ENCODE results near the gene SLC2A10.
A peak's percentile ranks its signal among the peaks of the same experiment; 100 is the strongest.

The SLC2A10 gene

GRCh38 chr20:46703435-46703834, 6.0 kb upstream of the SLC2A10 start:
- DNase-seq (ENCODE audit: low read depth in 2 of 2), result no peak

GRCh38 chr20:46704714-46705377, 4.6 kb upstream of the SLC2A10 start:
- DNase-seq (ENCODE audit: low read depth in 2 of 2), result no peak

GRCh38 chr20:46705378-46705729, 4.1 kb upstream of the SLC2A10 start:
- no peak for DNase-seq (ENCODE audit: low read depth in 2 of 2)

DNA sequence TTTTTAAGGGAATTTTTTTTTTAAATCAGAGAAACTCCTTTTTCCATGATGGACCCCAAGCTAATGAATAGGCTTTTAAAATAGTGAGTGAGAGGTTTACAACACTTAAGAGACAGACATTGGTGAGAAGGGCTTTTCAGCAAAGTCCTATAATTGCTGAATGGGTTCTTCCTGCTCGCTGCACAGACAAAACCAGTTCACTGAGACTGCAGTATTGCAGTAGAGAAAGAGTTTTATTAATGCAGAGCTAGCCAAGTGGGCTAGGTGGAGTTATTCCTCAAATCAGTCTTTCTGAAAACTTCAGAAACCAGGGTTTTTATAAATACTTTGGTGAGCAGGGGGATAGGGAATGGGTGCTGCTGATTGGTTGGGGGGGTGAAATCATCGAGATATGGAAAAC, 3.2 kb upstream of the SLC2A10 start:
- DNase-seq (ENCODE audit: low read depth in 2 of 2), result no peak

- DNase-seq (ENCODE audit: low read depth in 2 of 2), result no peak
Measured at GRCh38 chr20:46708172-46708860, 1.1 kb upstream of the SLC2A10 start.

DNA sequence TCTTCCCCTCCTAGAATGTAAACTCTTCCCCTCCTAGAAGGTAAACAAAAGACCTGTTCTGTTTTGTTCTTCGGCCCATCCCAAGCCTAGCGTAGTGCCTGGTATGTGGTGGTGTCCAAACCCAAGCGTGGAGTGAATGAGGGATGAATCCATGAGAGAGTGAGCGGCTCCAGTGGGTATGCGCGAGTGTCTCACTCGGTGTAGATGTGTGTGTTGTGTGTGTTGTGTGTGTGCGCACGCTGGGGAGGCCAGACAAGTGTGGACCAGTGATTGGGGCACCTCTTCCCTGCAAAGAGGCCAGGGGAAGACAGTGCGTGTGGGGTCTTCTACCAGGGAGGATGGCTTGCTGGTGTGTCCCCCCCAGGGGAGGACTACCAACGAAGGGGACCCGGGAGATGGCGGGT, 392 bp upstream of the SLC2A10 start:
- no peak for DNase-seq (ENCODE audit: low read depth in 2 of 2)

- no peak for DNase-seq (ENCODE audit: low read depth in 2 of 2)
Measured at GRCh38 chr20:46710153-46710913, 884 bp downstream of the SLC2A10 start.

DNA sequence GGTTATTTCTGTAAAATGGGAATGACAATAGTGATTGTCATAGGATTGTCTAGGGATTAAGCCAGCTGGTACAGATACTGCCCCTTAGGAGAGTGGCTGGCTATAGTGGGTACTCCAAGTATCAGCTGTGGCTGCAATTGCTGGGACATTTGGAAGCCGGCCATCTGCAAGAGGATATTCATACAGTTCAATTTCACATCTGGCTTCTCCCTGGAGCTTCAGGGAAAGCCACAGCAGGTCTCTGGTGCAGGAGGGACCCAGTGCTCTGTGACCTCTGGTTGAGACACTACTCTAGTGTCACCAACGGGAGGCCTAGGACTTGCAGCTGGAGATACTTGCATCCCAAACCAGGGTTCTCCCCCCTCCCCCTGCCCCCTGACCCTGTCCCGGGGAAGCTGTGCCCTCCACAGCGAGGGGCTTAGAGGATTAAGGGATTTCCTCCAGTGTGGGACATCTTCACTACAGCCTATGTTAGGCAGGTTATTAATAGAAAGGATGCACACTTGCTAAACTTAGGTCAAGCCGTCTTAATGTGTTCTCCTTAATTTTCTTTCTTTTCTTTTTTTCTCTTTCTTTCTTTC, 2.7 kb downstream of the SLC2A10 start:
- no peak for DNase-seq (ENCODE audit: low read depth in 2 of 2)

- DNase-seq (ENCODE audit: low read depth in 2 of 2), result no peak
Measured at GRCh38 chr20:46713957-46714834, 4.7 kb downstream of the SLC2A10 start.

DNA sequence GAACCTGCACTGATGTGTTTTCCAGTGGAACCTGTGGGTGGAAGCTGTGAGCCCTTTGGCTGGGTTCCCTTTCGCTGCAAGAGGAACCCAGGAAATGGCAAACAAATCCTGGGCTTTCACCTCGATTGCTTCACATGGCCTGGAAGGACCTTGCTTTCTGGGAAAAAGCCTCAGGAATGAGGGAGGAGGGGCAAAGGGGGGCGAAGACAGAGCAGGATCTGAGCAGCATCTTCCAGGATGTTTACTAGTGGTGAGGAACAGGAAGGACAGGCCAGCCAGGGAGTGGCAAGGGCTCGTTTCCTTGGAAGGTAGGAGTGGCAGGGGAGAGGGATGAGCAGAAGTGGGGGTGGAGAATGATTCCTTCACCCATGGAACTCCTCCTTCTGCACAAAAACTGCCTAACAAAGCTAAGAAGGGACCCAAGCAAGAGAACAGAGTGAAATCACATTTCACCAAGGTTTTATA, 5.9 kb downstream of the SLC2A10 start:
- DNase-seq (ENCODE audit: low read depth in 2 of 2), result no peak

DNA sequence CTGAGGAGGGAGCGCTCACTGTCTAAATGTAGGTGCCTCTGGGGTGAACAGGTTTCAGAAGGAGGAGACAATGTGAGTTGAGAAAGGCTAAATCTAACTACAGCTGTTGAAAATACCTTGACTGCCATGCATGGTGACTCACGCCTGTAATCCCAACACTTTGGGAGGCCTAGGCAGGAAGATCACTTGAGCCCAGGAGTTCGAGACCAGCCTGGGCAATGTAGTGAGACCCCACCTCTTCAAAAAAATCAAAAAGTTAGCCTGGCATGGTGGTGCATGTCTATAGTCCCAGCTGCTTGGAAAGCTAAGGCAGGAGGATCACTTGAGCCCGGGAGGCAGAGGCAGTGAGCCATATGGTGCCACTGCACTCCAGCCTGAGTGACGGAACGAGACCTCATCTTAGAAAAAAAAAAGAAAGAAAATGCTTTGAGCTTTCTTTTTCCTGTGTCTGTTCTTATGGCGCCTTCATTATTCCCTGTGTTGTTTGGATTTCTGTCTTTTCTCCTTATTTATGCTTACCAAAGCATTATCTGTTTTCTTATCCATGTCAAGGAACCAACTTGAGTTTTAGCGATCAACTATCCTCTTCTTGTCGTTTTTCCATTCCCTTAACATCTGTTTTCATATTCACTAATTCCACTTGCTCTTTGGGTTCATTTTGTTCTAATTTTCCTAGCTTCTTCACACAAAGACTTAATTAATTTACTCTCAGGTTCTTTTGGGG, 8.5 kb downstream of the SLC2A10 start:
- DNase-seq (ENCODE audit: low read depth in 2 of 2), result no peak

GRCh38 chr20:46720019-46720418, 10.6 kb downstream of the SLC2A10 start:
- no peak for DNase-seq (ENCODE audit: low read depth in 2 of 2)

GRCh38 chr20:46720776-46721425, 11.5 kb downstream of the SLC2A10 start:
- peak in 1 of 2 donors; percentile 3 for DNase-seq (ENCODE audit: low read depth in 2 of 2)

DNA sequence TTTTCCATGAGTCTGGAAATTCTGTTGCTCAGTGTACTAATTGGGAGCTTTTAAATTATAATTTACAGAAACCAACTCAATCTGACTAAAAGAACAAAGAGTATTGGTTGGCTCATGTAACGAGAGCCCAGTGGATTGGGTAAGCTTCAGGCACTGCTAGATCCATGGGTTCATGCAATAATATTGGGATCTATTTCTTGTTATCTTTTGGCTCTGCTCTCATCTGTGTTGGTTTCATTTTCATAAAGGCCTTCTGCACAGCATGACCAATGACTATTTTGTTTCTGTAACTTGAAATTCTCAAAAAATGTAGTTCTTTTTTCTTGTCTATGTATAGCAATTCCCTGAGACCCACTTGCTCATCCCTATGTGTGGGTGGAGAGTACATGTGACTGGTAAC, 12.0 kb downstream of the SLC2A10 start:
- DNase-seq (ENCODE audit: low read depth in 2 of 2), result no peak

DNA sequence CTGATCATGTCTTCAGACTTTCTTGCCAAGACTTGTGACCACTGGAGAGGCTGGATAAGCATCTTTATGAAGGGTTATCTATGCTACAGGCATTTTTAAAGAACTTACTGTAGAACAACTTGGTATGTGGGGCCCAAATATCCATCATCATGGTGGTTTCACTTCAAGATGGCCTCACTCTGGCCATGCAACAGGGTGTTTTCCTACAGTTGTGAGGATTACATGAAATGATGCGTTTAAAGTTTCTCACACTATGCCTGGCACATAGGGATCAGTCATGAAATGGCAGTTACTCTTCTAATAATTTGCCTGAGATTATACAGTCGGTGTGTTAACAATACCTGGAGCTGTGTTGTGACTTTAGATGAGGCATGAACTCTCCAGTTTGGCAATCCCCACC, 13.0 kb downstream of the SLC2A10 start:
- no peak for DNase-seq (ENCODE audit: low read depth in 2 of 2)

- no peak for DNase-seq (ENCODE audit: low read depth in 2 of 2)
Measured at GRCh38 chr20:46723039-46723438, 13.6 kb downstream of the SLC2A10 start.

GRCh38 chr20:46724343-46724959, 15.0 kb downstream of the SLC2A10 start:
- DNase-seq (ENCODE audit: low read depth in 2 of 2), result no peak

- no peak for DNase-seq (ENCODE audit: low read depth in 2 of 2)
Measured at GRCh38 chr20:46725186-46726165, 16.0 kb downstream of the SLC2A10 start.

DNA sequence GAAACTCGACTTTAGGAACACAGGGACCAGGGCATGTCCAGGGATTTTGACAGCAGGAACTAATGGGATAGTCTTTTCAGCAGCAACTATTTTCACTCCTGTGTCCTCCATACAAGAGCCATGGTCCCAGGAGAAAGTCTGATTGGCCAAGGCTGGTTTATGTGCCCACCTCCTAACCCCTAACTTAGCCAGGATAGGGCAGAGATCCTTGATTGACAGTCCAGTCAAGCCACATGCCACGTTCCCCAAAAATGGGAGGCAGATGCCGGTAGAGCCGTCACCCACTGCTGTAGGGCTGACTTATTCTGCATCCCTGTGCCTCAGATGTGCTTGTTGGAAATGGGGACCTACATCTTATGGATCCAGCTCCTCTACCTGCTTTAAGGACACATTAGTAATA, 22.3 kb downstream of the SLC2A10 start:
- no peak for DNase-seq (ENCODE audit: low read depth in 2 of 2)

Data from stimulated activated CD4-positive, alpha-beta T cell treated with anti-CD3 and anti-CD28 coated beads, Interleukin-4, amount 100 ng/mL, for 48 hours (primary cell).